Adrenal gland (tissue), 5 donors: Measurements from ENCODE around the gene USF1.

Source experiments
- POLR2A ChIP-seq, 2 donors: fragments of 450-650 bp; IDR thresholded peaks; one replicate each; pipeline ENCODE4 v1.6.1; 2017; ENCODE audit warnings: antibody characterized with exemption in 2 of 2, mild to moderate bottlenecking in 2 of 2, moderate library complexity in 1 of 2
- TF ChIP-seq, protein P1 (sequence below), 6 experiments: fragments of 450-650 bp in 4 of 6; fragments of 200-600 bp in 2 of 6; sonication (generic) in 1 of 6; IDR thresholded peaks; 1 replicate in 5 of 6; 2 replicates in 1 of 6; pipeline versions ENCODE4 v1.5.1 to v1.8.0; 2016 to 2021; ENCODE audit warnings: antibody characterized with exemption in 6 of 6, mild to moderate bottlenecking in 2 of 6, moderate library complexity in 1 of 6
- donor health status: DM: no; HTN: no; CAD: no.

DNA sequence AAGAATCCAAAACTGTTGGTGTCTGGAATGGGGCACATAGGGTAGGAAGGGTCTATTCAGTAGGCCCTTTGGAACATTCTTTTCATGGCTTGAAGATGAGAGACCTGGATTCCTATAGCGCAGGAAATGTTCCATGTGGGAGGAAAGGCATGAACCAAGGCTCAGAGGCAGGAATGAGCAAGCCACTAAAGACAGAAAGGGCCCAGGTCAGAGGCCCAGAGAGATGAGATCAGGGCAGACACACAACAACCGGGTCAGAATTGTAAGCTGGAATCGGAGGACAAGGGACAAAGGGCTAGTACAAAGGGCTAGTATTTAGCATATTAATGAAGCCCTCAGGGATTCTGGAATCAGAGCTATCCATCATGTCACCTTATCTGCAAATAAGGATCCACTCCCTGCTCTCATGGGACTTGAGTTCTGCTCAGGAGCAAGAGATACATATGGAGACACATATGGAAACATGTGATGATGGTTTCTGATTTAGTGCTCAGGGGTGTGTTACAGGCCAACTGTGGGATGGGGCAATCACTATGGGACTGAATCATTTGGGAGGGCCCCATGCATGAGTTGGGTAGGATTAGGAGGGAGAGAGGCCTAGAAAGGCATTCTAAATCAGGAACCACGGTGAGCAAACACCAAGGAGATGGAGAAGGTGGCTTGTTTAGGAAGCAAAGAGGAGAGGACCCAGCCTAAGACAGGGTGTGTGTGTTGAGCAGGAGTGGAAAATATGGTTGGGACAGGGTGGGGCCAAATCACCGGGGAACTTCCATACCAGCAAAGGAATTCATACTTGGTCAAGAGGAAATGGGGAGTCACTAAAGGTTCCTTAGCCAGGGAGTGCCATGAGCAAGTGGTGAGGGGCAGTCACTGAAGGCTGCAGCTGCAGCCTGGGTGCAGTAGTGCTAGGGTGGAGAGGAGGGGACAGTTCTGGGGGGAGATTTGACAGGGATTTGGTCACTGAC, 34.9 kb upstream of the USF1 start:
- TF ChIP-seq, protein P1, sequence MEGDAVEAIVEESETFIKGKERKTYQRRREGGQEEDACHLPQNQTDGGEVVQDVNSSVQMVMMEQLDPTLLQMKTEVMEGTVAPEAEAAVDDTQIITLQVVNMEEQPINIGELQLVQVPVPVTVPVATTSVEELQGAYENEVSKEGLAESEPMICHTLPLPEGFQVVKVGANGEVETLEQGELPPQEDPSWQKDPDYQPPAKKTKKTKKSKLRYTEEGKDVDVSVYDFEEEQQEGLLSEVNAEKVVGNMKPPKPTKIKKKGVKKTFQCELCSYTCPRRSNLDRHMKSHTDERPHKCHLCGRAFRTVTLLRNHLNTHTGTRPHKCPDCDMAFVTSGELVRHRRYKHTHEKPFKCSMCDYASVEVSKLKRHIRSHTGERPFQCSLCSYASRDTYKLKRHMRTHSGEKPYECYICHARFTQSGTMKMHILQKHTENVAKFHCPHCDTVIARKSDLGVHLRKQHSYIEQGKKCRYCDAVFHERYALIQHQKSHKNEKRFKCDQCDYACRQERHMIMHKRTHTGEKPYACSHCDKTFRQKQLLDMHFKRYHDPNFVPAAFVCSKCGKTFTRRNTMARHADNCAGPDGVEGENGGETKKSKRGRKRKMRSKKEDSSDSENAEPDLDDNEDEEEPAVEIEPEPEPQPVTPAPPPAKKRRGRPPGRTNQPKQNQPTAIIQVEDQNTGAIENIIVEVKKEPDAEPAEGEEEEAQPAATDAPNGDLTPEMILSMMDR (IDR thresholded peaks at IDR 0.05): no peak
- TF ChIP-seq POLR2A (IDR thresholded peaks at IDR 0.05): no peak
